K562 (cell line): ENCODE results near the gene COMMD4. TPM values are rescaled to one million over a fixed set of nuclear protein-coding genes. Genes with fewer than 3 reads are reported as not detected.

Experiments used
- ATAC-seq: fragments of 200-7000 bp; cut with Tn5 transposase; 3 replicates; pipeline ENCODE4 v1.9.1; 2020; ENCODE audit warnings: moderate library complexity
- BruUV-seq: library from RNA; stranded (reverse); fragments of 400-500 nt; replicated peaks from 2 replicates; lab custom pipeline; 2021; lab: Mats Ljungman, UMichigan
- CTCF ChIA-PET: fragments of 300-600 bp; formaldehyde crosslinking; extraction: SDS; loops from one replicate; lab custom pipeline; 2021; ENCODE audit warnings: low intra/inter-chr PET ratio; lab: Yijun Ruan, JAX
- POLR2A ChIA-PET: fragments of 300-600, 350-650 bp; sonication (Branson Sonifier 250); formaldehyde crosslinking; extraction: SDS; loops from one replicate; lab custom pipeline; 2021; ENCODE audit warnings: antibody characterized with exemption, inconsistent platforms; lab: Yijun Ruan, JAX
- DNase-seq, 4 experiments: peaks; one replicate each; pipeline versions ENCODE4 v3.0.0 to v3.0.0-alpha.2; 2011 to 2018; ENCODE audit warnings: low spot score in 3 of 4, mixed read lengths in 3 of 4; ENCODE audit errors: extremely low read depth in 1 of 4
- FAIRE-seq: peaks from 2 replicates; lab custom pipeline; 2011; peaks lifted over from hg19 to GRCh38; lab: Jason Lieb, UNC
- H2AFZ ChIP-seq: 2 replicates; pipeline ENCODE4 v1.6.0; 2011; ENCODE audit warnings: low read depth, low read length, control low read depth, inconsistent platforms
- H3K27ac ChIP-seq: fragments of 200-600 bp; 3 replicates; pipeline ENCODE4 v1.8.0; 2011; ENCODE audit warnings: low read depth, mild to moderate bottlenecking, control low read depth, inconsistent platforms, low read length, moderate library complexity, mixed read lengths; ENCODE audit errors: extremely low read depth
- H3K27me3 ChIP-seq, 2 experiments: fragments of 300-600 bp in 1 of 2; 2 replicates in 1 of 2; 3 replicates in 1 of 2; pipeline versions ENCODE4 v1.6.0 to v1.8.0; 2011; ENCODE audit warnings: inconsistent platforms in 2 of 2, low read length in 2 of 2, mild to moderate bottlenecking in 1 of 2, mixed read lengths in 1 of 2, moderate library complexity in 1 of 2; ENCODE audit not compliant: control insufficient read depth in 2 of 2, insufficient read depth in 2 of 2
- H3K36me3 ChIP-seq: fragments of 300-600 bp; 3 replicates; pipeline ENCODE4 v1.8.0; 2011; ENCODE audit warnings: mild to moderate bottlenecking, low read length, inconsistent platforms; ENCODE audit not compliant: control insufficient read depth, insufficient read depth
- H3K4me1 ChIP-seq, 2 experiments: fragments of 200-600 bp in 1 of 2; replicated peaks in 1 of 2; 2 replicates in 1 of 2; 3 replicates in 1 of 2; pipeline versions ENCODE4 v1.5.1 to v1.8.0; 2011; ENCODE audit warnings: inconsistent platforms in 2 of 2, low read length in 2 of 2, mild to moderate bottlenecking in 1 of 2, mixed read lengths in 1 of 2, moderate library complexity in 1 of 2; ENCODE audit not compliant: control insufficient read depth in 2 of 2, insufficient read depth in 2 of 2
- H3K4me2 ChIP-seq: 2 replicates; pipeline ENCODE4 v1.6.1; 2011; ENCODE audit warnings: low read length, control low read depth, inconsistent platforms, mixed read lengths; ENCODE audit not compliant: insufficient read depth
- H3K4me3 ChIP-seq: fragments of 200-600 bp; sonication (generic), shearing (Covaris generic); 2 replicates; pipeline ENCODE4 v1.5.1; 2016; ENCODE audit warnings: control low read depth, inconsistent platforms
- H3K79me2 ChIP-seq: fragments of 200-600 bp; 3 replicates; pipeline ENCODE4 v1.8.0; 2011; ENCODE audit warnings: low read length, inconsistent platforms; ENCODE audit not compliant: control insufficient read depth, insufficient read depth
- H3K9ac ChIP-seq, 2 experiments: 2 replicates each; pipeline versions ENCODE4 v1.6.0 to v1.6.1; 2011; ENCODE audit warnings: low read depth in 2 of 2, low read length in 2 of 2, control low read depth in 1 of 2, inconsistent platforms in 1 of 2, mild to moderate bottlenecking in 1 of 2, mixed read lengths in 1 of 2; ENCODE audit not compliant: insufficient read depth in 1 of 2
- H3K9me1 ChIP-seq: one replicate; pipeline ENCODE4 v1.6.0; 2011; ENCODE audit warnings: inconsistent platforms, mild to moderate bottlenecking, low read length, moderate library complexity; ENCODE audit not compliant: control insufficient read depth, insufficient read depth
- H3K9me3 ChIP-seq: replicated peaks from 2 replicates; pipeline ENCODE4 v1.5.1; 2011; ENCODE audit warnings: low read depth, low read length, inconsistent platforms; ENCODE audit not compliant: control insufficient read depth, insufficient read depth
- H4K20me1 ChIP-seq: replicated peaks from 2 replicates; pipeline ENCODE4 v1.6.1; 2011; ENCODE audit warnings: low read length, inconsistent platforms, mixed read lengths; ENCODE audit not compliant: control insufficient read depth, insufficient read depth
- POLR2AphosphoS2 ChIP-seq: IDR thresholded peaks from 2 replicates; pipeline ENCODE4 v1.6.1; 2012; ENCODE audit warnings: low read length, improper control_type of control experiment
- POLR2B ChIP-seq: fragments of 450-650 bp; IDR thresholded peaks from 2 replicates; pipeline ENCODE4 v1.6.1; 2018; ENCODE audit warnings: low read depth; ENCODE audit not compliant: partially characterized antibody
- ZNF184 ChIP-seq: sonication (generic); formaldehyde crosslinking; IDR thresholded peaks from 2 replicates; pipeline ENCODE4 v1.5.0; 2020; ENCODE audit warnings: missing genetic modification reagents
- WGBS: fragments of 100-300 bp; shearing (Covaris generic); methylation state at CpG from one replicate; pipeline ENCODE4 v1.1.6; 2016; ENCODE audit warnings: low coverage, mixed read lengths; ENCODE audit not compliant: insufficient coverage; ENCODE audit errors: missing lambda C conversion rate; 5-methylcytosine and 5-hydroxymethylcytosine counted together
- in situ Hi-C: fragments of 300-500 bp; cut with MboI; formaldehyde crosslinking; loops from 4 replicates; pipeline ENCODE4 v1.15.0; 2018; ENCODE audit warnings: inconsistent platforms, mixed read lengths
- intact Hi-C: fragments of 100-400 bp; cut with micrococcal nuclease; formaldehyde crosslinking; loops from 2 replicates; pipeline ENCODE4 v1.14.2; 2022
- polyA plus RNA-seq, 8 experiments: library from polyadenylated mRNA; depleted of rRNA in 4 of 8; stranded (reverse) in 5 of 8; unstranded in 3 of 8; fragments of >200 nt; fragmentation: Nextera tagmentation in 2 of 8; fragmentation: Illumina TruSeq in 1 of 8; extraction: Ambion mirVana in 2 of 8; extraction: Trizol in 1 of 8; gene quantifications; 2 replicates each; pipeline versions ENCODE4 v1.2.1 to v1.2.3, GENCODE V29; 2011 to 2014; ENCODE audit warnings: inconsistent platforms in 1 of 8, missing spikeins in 1 of 8
- total RNA-seq, 7 experiments: library from RNA; depleted of rRNA in 6 of 7; stranded (reverse); fragments of >200 nt in 6 of 7; fragmentation: Illumina TruSeq in 2 of 7; extraction: Trizol in 2 of 7; gene quantifications; 2 replicates each; pipeline versions ENCODE4 v1.2.1 to v1.2.3, GENCODE V29; 2011 to 2021; ENCODE audit warnings: low replicate concordance in 1 of 7

COMMD4 gene
- total and polyA plus RNA-seq, 9 of the 15 experiments (the other 6 are each of a cell fraction or from before 2014, with no cell fraction given): 20.4 to 140 (median 63.9) TPM

GRCh38 chr15:75350601-75351361, 14.9 kb downstream of the COMMD4 start:
- WGBS: 58% methylated on average over 7 of the region's 7 CpGs
- no peak for DNase-seq
- H3K4me3 ChIP-seq: no peak overlapping the region
- H3K27ac ChIP-seq: no peak overlapping the region
- H3K27me3 ChIP-seq: no peaks in the 10 kb centered on the region
- no peaks in the 10 kb centered on the region for H4K20me1 ChIP-seq
- H2AFZ ChIP-seq: no peak overlapping the region
- FAIRE-seq: peak; percentile 29
- 0 out of 2 replicates have a peak, but pooled peaks have one; percentile 37 for TF ChIP-seq POLR2AphosphoS2
- TF ChIP-seq ZNF184 (CRISPR knock-in tag): no peak
- peak; percentile 10 for TF ChIP-seq POLR2B
- ChIA-PET POLR2A (interaction anchor here (0.6 to 1.1 kb wide), 3 partner anchors 12 to 82 kb away, joined by 3 to 4 read pairs (median 3); partner anchors contain the start of gene MAN2C1), CTCF (no interaction called here)
- in situ Hi-C loops: no loop called here
- no peaks in the 10 kb centered on the region for H3K79me2 ChIP-seq
- no peaks in the 10 kb centered on the region for H3K9me3 ChIP-seq
- peak overlapping the region in 1 of 2 experiments; percentile 14; a peak in 1 of 4 replicates for H3K9ac ChIP-seq
- no peaks in the 10 kb centered on the region for H3K9me1 ChIP-seq
- peaks cover 7% of the 10 kb centered on the region; the same call in 1 of the 3 replicates for H3K36me3 ChIP-seq
- H3K4me1 ChIP-seq: peaks cover 4 to 31% of the 10 kb centered on the region in 2 experiments; a peak in 3 of 5 replicates
- ATAC-seq: no peak
- no peak overlapping the region for H3K4me2 ChIP-seq
- no TSS peak for BruUV-seq
- intact Hi-C loops: no loop called here
